ENCODE data around the gene GRID2. TPM values are rescaled to one million over a fixed set of nuclear protein-coding genes. Genes with fewer than 3 reads are reported as not detected.

GRID2 gene
- total and polyA plus RNA-seq, 9 of the 15 experiments (the other 6 are each of a cell fraction or from before 2014, with no cell fraction given) = 0.04 TPM; not detected in 7

DNA sequence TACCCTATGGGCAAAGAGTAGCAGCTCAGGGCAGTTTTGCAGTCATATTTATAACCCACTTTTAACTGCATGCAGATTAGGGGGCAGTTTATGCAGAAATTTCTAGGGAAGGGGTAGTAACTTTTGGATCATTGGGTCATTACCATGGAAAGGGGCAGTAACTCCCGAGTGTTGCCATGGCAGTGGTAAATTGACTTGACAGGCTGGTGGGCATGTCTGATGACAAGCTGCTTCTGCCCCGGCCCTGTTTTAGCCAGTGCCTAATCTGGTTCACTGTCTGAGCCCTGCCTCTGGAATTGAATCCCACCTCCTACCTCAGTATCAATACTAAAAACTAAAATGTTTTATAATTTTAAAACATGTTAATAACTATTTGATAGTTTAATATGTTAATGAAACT lies 1162.7 kb downstream of the GRID2 start:
- ChIA-PET CTCF (ENCODE audit: low intra/inter-chr PET ratio) (no interaction called here), POLR2A (no interaction called here)
- FAIRE-seq (no peak), ATAC-seq (no peak), DNase-seq (ENCODE audit: extremely low read depth in 1 of 4, low spot score in 3 of 4) (no peak)
- Histone ChIP-seq H3K9me3 (replicated peaks; ENCODE audit: control insufficient read depth, insufficient read depth, low read depth, low read length) (no peaks in the 10 kb centered on the region), H3K4me2 (ENCODE audit: insufficient read depth, low read length) (no peak overlapping the region), H3K4me1 (replicated peaks in 1 of 2; ENCODE audit: control insufficient read depth in 2 of 2, insufficient read depth in 2 of 2, low read length in 2 of 2) (no peaks in the 10 kb centered on the region), H4K20me1 (replicated peaks; ENCODE audit: control insufficient read depth, insufficient read depth, low read length) (no peaks in the 10 kb centered on the region), H3K9ac (ENCODE audit: insufficient read depth in 1 of 2, low read depth in 2 of 2, low read length in 2 of 2) (no peak overlapping the region), H3K79me2 (ENCODE audit: control insufficient read depth, insufficient read depth, low read length) (no peaks in the 10 kb centered on the region), H3K36me3 (ENCODE audit: control insufficient read depth, insufficient read depth, low read length) (no peaks in the 10 kb centered on the region), H3K27ac (ENCODE audit: extremely low read depth, low read depth, low read length) (no peak overlapping the region), H3K27me3 (ENCODE audit: control insufficient read depth in 2 of 2, insufficient read depth in 2 of 2, low read length in 2 of 2) (no peaks in the 10 kb centered on the region), H2AFZ (ENCODE audit: low read depth, low read length) (no peak overlapping the region), H3K4me3 (no peak overlapping the region), H3K9me1 (ENCODE audit: control insufficient read depth, insufficient read depth, low read length) (no peaks in the 10 kb centered on the region)
- intact Hi-C loops (cut with micrococcal nuclease) (no loop called here), in situ Hi-C loops (cut with MboI) (no loop called here)
- WGBS (ENCODE audit: insufficient coverage, low coverage, missing lambda C conversion rate) = 0% methylated on average over 2 of the region's 2 CpGs
- no peak for TF ChIP-seq ZNF354B (CRISPR knock-in tag; IDR thresholded peaks at IDR 0.05)
- TF ChIP-seq ELF4 (CRISPR knock-in tag; IDR thresholded peaks at IDR 0.05) = no peak
- TF ChIP-seq, protein P1, sequence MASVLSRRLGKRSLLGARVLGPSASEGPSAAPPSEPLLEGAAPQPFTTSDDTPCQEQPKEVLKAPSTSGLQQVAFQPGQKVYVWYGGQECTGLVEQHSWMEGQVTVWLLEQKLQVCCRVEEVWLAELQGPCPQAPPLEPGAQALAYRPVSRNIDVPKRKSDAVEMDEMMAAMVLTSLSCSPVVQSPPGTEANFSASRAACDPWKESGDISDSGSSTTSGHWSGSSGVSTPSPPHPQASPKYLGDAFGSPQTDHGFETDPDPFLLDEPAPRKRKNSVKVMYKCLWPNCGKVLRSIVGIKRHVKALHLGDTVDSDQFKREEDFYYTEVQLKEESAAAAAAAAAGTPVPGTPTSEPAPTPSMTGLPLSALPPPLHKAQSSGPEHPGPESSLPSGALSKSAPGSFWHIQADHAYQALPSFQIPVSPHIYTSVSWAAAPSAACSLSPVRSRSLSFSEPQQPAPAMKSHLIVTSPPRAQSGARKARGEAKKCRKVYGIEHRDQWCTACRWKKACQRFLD (CRISPR knock-in tag; IDR thresholded peaks at IDR 0.05) = no peak
- TF ChIP-seq ZNF12 (CRISPR knock-in tag; IDR thresholded peaks at IDR 0.05) = no peak
- TF ChIP-seq HDAC3 (IDR thresholded peaks at IDR 0.05; ENCODE audit: borderline replicate concordance, partially characterized antibody) = no peak
- no TSS peak for BruUV-seq (replicated peaks)
